ENCODE data around the gene PRR12.
"Not testable (repeated sequence)": the region's sequence is repeated elsewhere in the genome, so short reads cannot be mapped to it uniquely, and the experiment has no call there.

PRR12 gene

GRCh38 chr19:49624967-49625910 is 34.3 kb downstream of the PRR12 start:
- DNase-seq (ENCODE audit: low read depth), result no peak
- no peak overlapping the region for H3K4me3 ChIP-seq (ENCODE audit: low read depth, low read length)
- no peak for TF ChIP-seq MAX (IDR thresholded peaks at IDR 0.05; ENCODE audit: low read depth, low read length)
- TF ChIP-seq CTCF (IDR thresholded peaks at IDR 0.05; ENCODE audit: low read depth, low read length), result no peak
- no peak for TF ChIP-seq MYC (IDR thresholded peaks at IDR 0.05; ENCODE audit: low read depth, low read length)
- no peak for TF ChIP-seq POLR2A (IDR thresholded peaks at IDR 0.05; ENCODE audit: extremely low read depth, insufficient read length)

DNA sequence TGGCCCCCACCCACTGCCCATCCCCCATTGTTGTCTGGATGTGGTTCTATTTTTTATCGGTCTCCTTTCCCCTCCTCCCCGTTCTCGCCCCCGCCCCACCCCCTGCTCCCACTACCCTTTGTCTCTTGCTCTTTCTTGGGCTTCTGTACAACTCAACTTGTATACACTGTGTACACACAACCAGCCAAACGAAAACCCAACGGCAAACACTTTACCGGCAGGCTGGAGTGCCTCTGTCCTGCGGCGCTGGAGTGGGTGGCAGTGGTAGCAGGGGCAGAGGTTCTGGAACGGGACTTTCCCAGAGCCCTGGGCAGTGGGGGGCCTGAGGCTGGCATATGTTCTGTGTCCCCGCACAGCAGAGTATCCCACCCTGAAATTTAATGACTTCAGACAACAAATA is 35.2 kb downstream of the PRR12 start:
- TF ChIP-seq MYC (IDR thresholded peaks at IDR 0.05; ENCODE audit: low read depth, low read length), result no peak
- no peak for TF ChIP-seq MAX (IDR thresholded peaks at IDR 0.05; ENCODE audit: low read depth, low read length)
- no peak for TF ChIP-seq CTCF (IDR thresholded peaks at IDR 0.05; ENCODE audit: low read depth, low read length)
- no peak for TF ChIP-seq POLR2A (IDR thresholded peaks at IDR 0.05; ENCODE audit: extremely low read depth, insufficient read length)
- no peak for DNase-seq (ENCODE audit: low read depth)
- no peak overlapping the region for H3K4me3 ChIP-seq (ENCODE audit: low read depth, low read length)

GRCh38 chr19:49629659-49630058 is 38.7 kb downstream of the PRR12 start:
- H3K4me3 ChIP-seq (ENCODE audit: low read depth, low read length), result no peak overlapping the region
- TF ChIP-seq POLR2A (IDR thresholded peaks at IDR 0.05; ENCODE audit: extremely low read depth, insufficient read length), result no peak
- TF ChIP-seq CTCF (IDR thresholded peaks at IDR 0.05; ENCODE audit: low read depth, low read length), result no peak
- TF ChIP-seq MYC (IDR thresholded peaks at IDR 0.05; ENCODE audit: low read depth, low read length), result no peak
- TF ChIP-seq MAX (IDR thresholded peaks at IDR 0.05; ENCODE audit: low read depth, low read length), result no peak
- no peak for DNase-seq (ENCODE audit: low read depth)

DNA sequence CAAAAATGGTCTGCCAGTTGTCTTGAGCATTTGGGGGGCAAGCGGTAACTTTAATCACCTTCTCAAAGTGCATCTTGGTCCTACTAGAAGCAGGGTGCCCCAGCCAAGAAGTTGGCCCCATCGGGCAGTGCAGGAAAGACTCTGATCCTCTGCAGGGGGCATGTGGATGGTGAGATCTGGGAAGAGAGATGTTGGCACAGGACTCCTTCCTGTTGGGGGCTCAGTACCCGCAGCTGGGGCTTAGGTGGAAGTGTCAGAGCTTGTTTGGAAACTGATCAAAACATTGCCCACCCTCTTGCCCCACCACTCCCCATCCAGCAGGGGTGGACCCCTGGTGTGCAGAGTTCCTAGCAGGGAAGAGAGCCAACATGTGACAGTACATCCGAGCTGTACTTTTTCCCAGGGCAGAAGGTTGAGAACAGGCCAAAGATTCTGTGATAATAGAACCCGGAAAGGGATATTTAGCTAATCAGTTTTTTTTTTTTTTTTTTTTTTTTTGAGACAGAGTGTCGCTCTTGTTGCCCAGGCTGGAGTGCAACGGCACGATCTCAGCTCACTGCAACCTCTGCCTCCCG is 40.1 kb downstream of the PRR12 start:
- H3K4me3 ChIP-seq (ENCODE audit: low read depth, low read length), result no peak overlapping the region
- DNase-seq (ENCODE audit: low read depth), result no peak
- TF ChIP-seq POLR2A (IDR thresholded peaks at IDR 0.05; ENCODE audit: extremely low read depth, insufficient read length) (no peak), CTCF (IDR thresholded peaks at IDR 0.05; ENCODE audit: low read depth, low read length) (no peak), MAX (IDR thresholded peaks at IDR 0.05; ENCODE audit: low read depth, low read length) (no peak), MYC (IDR thresholded peaks at IDR 0.05; ENCODE audit: low read depth, low read length) (no peak)

- H3K4me3 ChIP-seq (ENCODE audit: low read depth, low read length), result no peak overlapping the region
- no peak for DNase-seq (ENCODE audit: low read depth)
- no peak for TF ChIP-seq MYC (IDR thresholded peaks at IDR 0.05; ENCODE audit: low read depth, low read length)
- no peak for TF ChIP-seq MAX (IDR thresholded peaks at IDR 0.05; ENCODE audit: low read depth, low read length)
These were observed 40.7 kb downstream of the PRR12 start for GRCh38 chr19:49631610-49632192.

- no peak overlapping the region for H3K4me3 ChIP-seq (ENCODE audit: low read depth, low read length)
- TF ChIP-seq POLR2A (IDR thresholded peaks at IDR 0.05; ENCODE audit: extremely low read depth, insufficient read length) (no peak), MAX (IDR thresholded peaks at IDR 0.05; ENCODE audit: low read depth, low read length) (no peak), CTCF (IDR thresholded peaks at IDR 0.05; ENCODE audit: low read depth, low read length) (no peak), MYC (IDR thresholded peaks at IDR 0.05; ENCODE audit: low read depth, low read length) (no peak)
- DNase-seq (ENCODE audit: low read depth), result no peak
These were observed 41.6 kb downstream of the PRR12 start for GRCh38 chr19:49632576-49632975.

DNA sequence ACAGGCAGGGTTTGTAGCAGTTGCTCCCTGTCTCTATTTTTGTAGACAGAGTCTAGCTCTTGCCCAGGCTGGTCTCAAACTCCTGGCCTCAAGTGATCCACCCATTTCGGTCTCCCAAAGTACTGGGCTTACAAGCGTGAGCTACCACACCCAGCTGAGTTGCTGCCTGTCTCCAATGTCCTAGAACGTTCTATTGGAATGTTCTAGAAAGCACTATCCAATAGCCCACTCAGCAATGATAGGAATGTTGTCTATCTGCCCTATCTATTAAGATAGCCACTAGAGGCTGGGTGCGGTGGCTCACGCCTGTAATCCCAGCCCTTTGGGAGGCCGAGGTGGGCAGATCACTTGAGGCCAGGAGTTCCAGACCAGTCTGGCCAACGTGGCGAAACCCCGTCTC is 42.3 kb downstream of the PRR12 start:
- not testable (repeated sequence) for DNase-seq (ENCODE audit: low read depth)

More for the DNA sequence above, 42.3 kb downstream of the PRR12 start:
- not testable (repeated sequence) for H3K4me3 ChIP-seq (ENCODE audit: low read depth, low read length)
